HEK293T (cell line): ENCODE data around the gene DNAJC6.

ENCODE experiments used
- CTCF ChIA-PET: fragments of 350-600 bp; formaldehyde crosslinking; extraction: SDS; loops from one replicate; lab custom pipeline; 2021; ENCODE audit warnings: antibody characterized with exemption, inconsistent platforms; lab: Yijun Ruan, JAX
- POLR2A ChIA-PET: fragments of 350-600 bp; formaldehyde crosslinking; extraction: SDS; loops from one replicate; lab custom pipeline; 2020; ENCODE audit warnings: antibody characterized with exemption, inconsistent platforms; lab: Yijun Ruan, JAX
- DNase-seq: peaks from one replicate; pipeline ENCODE4 v3.0.0; 2012; ENCODE audit warnings: mixed read lengths; ENCODE audit errors: extremely low spot score
- ARNT ChIP-seq: fragments of 450-650 bp; IDR thresholded peaks from 2 replicates; pipeline ENCODE4 v1.6.1; 2017; ENCODE audit warnings: mild to moderate bottlenecking
- BHLHE40 ChIP-seq: fragments of 450-650 bp; IDR thresholded peaks from 2 replicates; pipeline ENCODE4 v1.6.1; 2016; ENCODE audit warnings: mild to moderate bottlenecking, moderate library complexity, borderline replicate concordance
- CTBP1 ChIP-seq: fragments of 450-650 bp; IDR thresholded peaks from 2 replicates; pipeline ENCODE4 v1.6.1; 2016; ENCODE audit warnings: borderline replicate concordance
- ELF4 ChIP-seq: fragments of 450-650 bp; IDR thresholded peaks from 2 replicates; pipeline ENCODE4 v1.6.1; 2017; ENCODE audit warnings: antibody characterized with exemption
- FOXA1 ChIP-seq: fragments of 450-650 bp; IDR thresholded peaks from 2 replicates; pipeline ENCODE4 v1.6.1; 2016; ENCODE audit warnings: mild to moderate bottlenecking
- FOXK2 ChIP-seq: fragments of 450-650 bp; IDR thresholded peaks from 2 replicates; pipeline ENCODE4 v1.6.1; 2016; ENCODE audit warnings: mild to moderate bottlenecking
- FOXM1 ChIP-seq: fragments of 450-650 bp; IDR thresholded peaks from 2 replicates; pipeline ENCODE4 v1.6.1; 2017; ENCODE audit warnings: mild to moderate bottlenecking, borderline replicate concordance
- HDGF ChIP-seq: fragments of 450-650 bp; IDR thresholded peaks from 2 replicates; pipeline ENCODE4 v1.6.1; 2017; ENCODE audit warnings: antibody characterized with exemption, borderline replicate concordance
- L3MBTL2 ChIP-seq: fragments of 450-650 bp; conservative IDR thresholded peaks from 2 replicates; pipeline ENCODE4 v1.6.1; 2016; ENCODE audit warnings: mild to moderate bottlenecking
- LEF1 ChIP-seq: fragments of 450-650 bp; IDR thresholded peaks from 2 replicates; pipeline ENCODE4 v1.6.1; 2017; ENCODE audit warnings: mild to moderate bottlenecking, borderline replicate concordance
- NFRKB ChIP-seq: fragments of 450-650 bp; IDR thresholded peaks from 2 replicates; pipeline ENCODE4 v1.6.1; 2016; ENCODE audit warnings: mild to moderate bottlenecking, moderate library complexity
- SP1 ChIP-seq: fragments of 450-650 bp; IDR thresholded peaks from 2 replicates; pipeline ENCODE4 v1.6.1; 2017
- SUZ12 ChIP-seq: fragments of 450-650 bp; IDR thresholded peaks from 2 replicates; pipeline ENCODE4 v1.6.1; 2016; ENCODE audit warnings: mild to moderate bottlenecking
- TARDBP ChIP-seq: fragments of 450-650 bp; IDR thresholded peaks from 2 replicates; pipeline ENCODE4 v1.6.1; 2016
- ZNF384 ChIP-seq: fragments of 450-650 bp; IDR thresholded peaks from 2 replicates; pipeline ENCODE4 v1.6.1; 2016
- TF ChIP-seq, protein P1 (sequence below): fragments of 450-650 bp; IDR thresholded peaks from 2 replicates; pipeline ENCODE4 v1.6.1; 2016

Gene DNAJC6

DNA sequence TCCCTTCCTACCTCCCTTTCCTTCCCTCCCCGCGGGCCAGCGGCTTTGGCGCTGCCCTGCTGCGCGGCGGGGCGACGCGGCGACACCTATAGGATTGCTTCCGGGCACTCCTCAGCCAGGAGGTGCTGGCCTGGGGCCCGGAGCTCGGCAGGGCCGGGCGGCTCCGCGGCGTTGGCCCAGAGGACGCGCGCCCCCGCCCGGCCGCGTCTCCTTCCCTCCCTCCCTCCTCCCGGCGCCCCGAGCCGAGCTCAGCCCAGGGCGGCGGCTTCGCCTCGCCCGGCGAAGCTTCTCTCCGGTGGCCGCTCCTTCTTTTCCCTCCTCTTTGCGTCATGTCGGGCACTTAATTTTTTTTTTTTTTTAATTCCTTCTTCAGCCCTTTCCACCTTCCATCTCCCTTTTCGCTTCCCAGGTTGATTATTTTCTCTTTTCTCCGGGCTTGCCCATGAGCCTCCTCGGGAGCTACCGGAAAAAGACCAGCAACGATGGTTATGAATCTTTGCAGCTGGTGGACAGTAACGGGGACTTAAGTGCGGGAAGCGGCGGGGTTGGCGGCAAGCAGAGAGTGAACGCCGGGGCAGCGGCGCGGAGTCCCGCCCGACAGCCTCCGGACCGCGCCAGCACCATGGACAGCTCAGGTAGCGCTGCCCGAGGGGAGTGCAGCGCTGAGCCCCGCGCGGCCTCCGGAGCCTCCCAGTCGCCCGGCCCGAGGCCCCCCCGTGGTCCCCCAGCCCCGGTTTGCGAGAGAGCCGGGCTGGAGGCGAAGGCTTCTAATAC lies at the start of gene DNAJC6:
Gene DNAJC6 (plus strand): TSS at position 240 of the 774 bp plus-strand sequence. CDS start 203 bp downstream, at position 443.
- CTCF ChIA-PET: interaction anchor here (0.6 to 1.4 kb wide), 5 partner anchors 94 to 387 kb away, joined by 3 to 6 read pairs (median 3); no protein-coding TSS in a partner anchor
- TF ChIP-seq ZNF384: peak; percentile 58; the same call in 1 of the 2 replicates
- TF ChIP-seq TARDBP: no peak
- no peak for TF ChIP-seq SUZ12
- no peak for TF ChIP-seq FOXA1
- TF ChIP-seq, protein P1, sequence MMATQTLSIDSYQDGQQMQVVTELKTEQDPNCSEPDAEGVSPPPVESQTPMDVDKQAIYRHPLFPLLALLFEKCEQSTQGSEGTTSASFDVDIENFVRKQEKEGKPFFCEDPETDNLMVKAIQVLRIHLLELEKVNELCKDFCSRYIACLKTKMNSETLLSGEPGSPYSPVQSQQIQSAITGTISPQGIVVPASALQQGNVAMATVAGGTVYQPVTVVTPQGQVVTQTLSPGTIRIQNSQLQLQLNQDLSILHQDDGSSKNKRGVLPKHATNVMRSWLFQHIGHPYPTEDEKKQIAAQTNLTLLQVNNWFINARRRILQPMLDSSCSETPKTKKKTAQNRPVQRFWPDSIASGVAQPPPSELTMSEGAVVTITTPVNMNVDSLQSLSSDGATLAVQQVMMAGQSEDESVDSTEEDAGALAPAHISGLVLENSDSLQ: no peak
- TF ChIP-seq L3MBTL2: peak; percentile 57
- no peak for TF ChIP-seq NFRKB
- TF ChIP-seq CTBP1: no peak
- no peak for TF ChIP-seq ELF4
- no peak for TF ChIP-seq LEF1
- no peak for TF ChIP-seq HDGF
- peak; percentile 70; the same call in 1 of the 2 replicates for TF ChIP-seq FOXM1
- no peak for TF ChIP-seq ARNT
- TF ChIP-seq FOXK2: no peak
- DNase-seq: peak; percentile 93
- POLR2A ChIA-PET: no interaction called here

- ChIA-PET CTCF (no interaction called here), POLR2A (no interaction called here)
- DNase-seq: no peak
- TF ChIP-seq L3MBTL2: no peak
- no peak for TF ChIP-seq SP1
- TF ChIP-seq LEF1: no peak
- no peak for TF ChIP-seq SUZ12
- TF ChIP-seq FOXM1: no peak
- no peak for TF ChIP-seq ARNT
- TF ChIP-seq, protein P1: no peak
- no peak for TF ChIP-seq ELF4
- TF ChIP-seq NFRKB: no peak
- no peak for TF ChIP-seq FOXK2
- TF ChIP-seq HDGF: no peak
- no peak for TF ChIP-seq TARDBP
- TF ChIP-seq ZNF384: no peak
- no peak for TF ChIP-seq BHLHE40
- TF ChIP-seq FOXA1: no peak
Observed at GRCh38 chr1:65259816-65260215, 49.5 kb upstream of the DNAJC6 start.

DNA sequence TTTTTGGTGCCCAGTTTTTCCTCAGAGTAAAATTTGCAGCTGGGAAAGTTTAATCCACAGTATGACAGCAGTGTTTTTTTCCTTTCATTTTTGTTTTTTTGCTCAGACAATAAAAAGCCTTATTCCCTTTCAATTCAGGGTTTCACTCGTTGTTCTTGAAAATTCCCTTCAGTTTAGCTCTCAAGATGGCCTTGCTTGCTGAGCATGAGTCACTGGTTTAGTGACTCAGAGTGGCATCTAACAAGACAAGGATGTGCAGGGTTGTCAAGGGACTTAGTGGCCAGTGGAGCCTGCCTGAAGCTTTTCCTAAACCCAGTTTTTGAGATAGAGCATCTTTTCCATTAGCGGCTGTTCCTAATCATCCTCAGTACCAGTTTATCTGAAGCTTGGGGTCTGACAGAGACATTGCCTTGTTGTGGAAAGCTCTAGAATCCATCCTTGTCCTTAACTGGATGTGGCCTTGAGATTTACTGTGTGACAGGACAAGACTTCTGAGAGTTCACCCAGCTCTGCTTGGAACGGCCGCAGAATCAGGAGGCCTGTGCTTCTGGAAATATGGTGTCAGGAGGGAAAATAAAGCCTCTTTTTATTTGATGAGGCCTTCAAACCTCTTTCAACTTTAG lies 48.4 kb upstream of the DNAJC6 start:
- CTCF ChIA-PET: interaction anchor here (0.7 kb wide), 1 partner anchor 580 kb away, joined by 3 read pairs; no protein-coding TSS in a partner anchor
- POLR2A ChIA-PET: interaction anchor here (0.6 kb wide), 1 partner anchor 12 kb away, joined by 3 read pairs; no protein-coding TSS in a partner anchor
- TF ChIP-seq FOXA1: no peak
- TF ChIP-seq SP1: no peak
- TF ChIP-seq ARNT: no peak
- no peak for TF ChIP-seq SUZ12
- no peak for TF ChIP-seq ELF4
- no peak for TF ChIP-seq CTBP1
- no peak for TF ChIP-seq NFRKB
- no peak for TF ChIP-seq LEF1
- no peak for TF ChIP-seq L3MBTL2
- TF ChIP-seq, protein P1: no peak
- no peak for TF ChIP-seq FOXK2
- TF ChIP-seq HDGF: no peak
- TF ChIP-seq BHLHE40: no peak
- TF ChIP-seq FOXM1: no peak
- no peak for TF ChIP-seq ZNF384
- no peak for TF ChIP-seq TARDBP
- no peak for DNase-seq

DNA sequence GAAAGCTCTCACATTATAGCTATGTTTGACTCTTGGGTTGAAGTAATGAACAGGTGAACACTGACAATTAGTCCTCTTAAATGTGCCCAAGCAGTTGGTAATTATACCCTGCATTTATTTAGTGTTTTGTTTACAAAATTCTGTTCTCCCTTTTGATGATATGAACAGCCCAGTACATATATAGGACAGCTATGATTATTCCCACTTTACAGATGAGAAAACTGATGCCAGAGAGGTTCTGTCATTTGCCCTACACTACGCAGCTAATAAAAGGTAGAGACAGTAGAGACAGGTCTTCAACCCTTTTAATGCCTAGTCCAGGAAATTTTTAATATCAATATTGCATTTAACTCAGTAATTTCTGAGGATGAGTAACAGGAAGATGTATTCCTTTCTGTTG lies 46.1 kb upstream of the DNAJC6 start:
- no peak for DNase-seq
- ChIA-PET CTCF (no interaction called here), POLR2A (interaction anchor here (0.8 kb wide), 1 partner anchor 9 kb away, joined by 3 read pairs; no protein-coding TSS in a partner anchor)
- TF ChIP-seq CTBP1 (no peak), ELF4 (no peak), BHLHE40 (no peak), FOXM1 (no peak), HDGF (no peak), ARNT (no peak), ZNF384 (no peak), NFRKB (no peak), L3MBTL2 (no peak)
- TF ChIP-seq, protein P1: no peak
